HL-60/S4 (cell line): Measurements from ENCODE around the gene AREL1.

Experiments used
- in situ Hi-C: fragments of 300-500 bp; cut with MboI; formaldehyde crosslinking; loops from 2 replicates; pipeline ENCODE4 v1.14.3; 2022; ENCODE audit warnings: low sequenced_read_pairs

The AREL1 gene

GRCh38 chr14:74638966-74639365 is 73.9 kb downstream of the AREL1 start:
- in situ Hi-C loops, result no loop called here

GRCh38 chr14:74638066-74638465 is 74.8 kb downstream of the AREL1 start:
- in situ Hi-C loops, result no loop called here

- in situ Hi-C loops, result no loop called here
These were observed 75.7 kb downstream of the AREL1 start for GRCh38 chr14:74637178-74637550.

- in situ Hi-C loops, result no loop called here
These were observed 76.3 kb downstream of the AREL1 start for GRCh38 chr14:74636424-74637177.

GRCh38 chr14:74635847-74636246 is 77.0 kb downstream of the AREL1 start:
- in situ Hi-C loops, result no loop called here

GRCh38 chr14:74634964-74635363 is 77.9 kb downstream of the AREL1 start:
- in situ Hi-C loops, result no loop called here

GRCh38 chr14:74634481-74634880 is 78.4 kb downstream of the AREL1 start:
- in situ Hi-C loops, result no loop called here

GRCh38 chr14:74630881-74631690 is 81.8 kb downstream of the AREL1 start:
- in situ Hi-C loops, result no loop called here

- in situ Hi-C loops, result no loop called here
These were observed 84.5 kb downstream of the AREL1 start for GRCh38 chr14:74628418-74628817.

- in situ Hi-C loops, result no loop called here
These were observed 85.8 kb downstream of the AREL1 start for GRCh38 chr14:74627076-74627475.

GRCh38 chr14:74622257-74622656 is 90.6 kb downstream of the AREL1 start:
- in situ Hi-C loops, result no loop called here

GRCh38 chr14:74621556-74621955 is 91.3 kb downstream of the AREL1 start:
- in situ Hi-C loops, result no loop called here

- in situ Hi-C loops, result no loop called here
These were observed 92.0 kb downstream of the AREL1 start for GRCh38 chr14:74620923-74621322.

- in situ Hi-C loops, result no loop called here
These were observed 92.4 kb downstream of the AREL1 start for GRCh38 chr14:74620497-74620921.

- in situ Hi-C loops, result no loop called here
These were observed 93.2 kb downstream of the AREL1 start for GRCh38 chr14:74619672-74620131.

- in situ Hi-C loops, result no loop called here
These were observed 94.6 kb downstream of the AREL1 start for GRCh38 chr14:74618078-74618952.

GRCh38 chr14:74616996-74617700 is 95.7 kb downstream of the AREL1 start:
- in situ Hi-C loops, result no loop called here

- in situ Hi-C loops, result no loop called here
These were observed 96.4 kb downstream of the AREL1 start for GRCh38 chr14:74616507-74616906.

- in situ Hi-C loops, result no loop called here
These were observed 97.1 kb downstream of the AREL1 start for GRCh38 chr14:74615735-74616134.
